Stomach (tissue), 9 donors: ENCODE results near the gene EPN2. TPM values are rescaled to one million over a fixed set of nuclear protein-coding genes. Genes with fewer than 3 reads are reported as not detected.
A peak's percentile ranks its signal among the peaks of the same experiment; 100 is the strongest.

Source experiments
- DNase-seq, 2 donors: peaks; one replicate each; pipeline versions ENCODE4 v3.0.0 to v3.0.0-alpha.2; 2013 to 2019
- H3K27ac ChIP-seq, 5 donors: fragments of 200-600 bp in 4 of 5; sonication (generic) in 4 of 5; one replicate each; pipeline ENCODE4 v1.5.1; 2013 to 2019; ENCODE audit warnings: mild to moderate bottlenecking in 1 of 5, moderate library complexity in 1 of 5
- H3K27me3 ChIP-seq, 3 donors: fragments of 200-600 bp; sonication (generic); one replicate each; pipeline ENCODE4 v1.5.1; 2017 to 2019; ENCODE audit warnings: mixed run types in 1 of 3
- H3K36me3 ChIP-seq, 4 donors: fragments of 200-600 bp; sonication (generic); 1 replicate in 3 of 4; 2 replicates in 1 of 4; pipeline ENCODE4 v1.5.1; 2016 to 2019
- H3K4me1 ChIP-seq, 4 donors: fragments of 200-600 bp; sonication (generic); one replicate each; pipeline ENCODE4 v1.5.1; 2016 to 2019
- H3K4me3 ChIP-seq, 4 donors: fragments of 200-600 bp; sonication (generic) in 3 of 4; one replicate each; pipeline ENCODE4 v1.5.1; 2016 to 2019; ENCODE audit warnings: mild to moderate bottlenecking in 1 of 4
- H3K9me3 ChIP-seq, 4 donors: fragments of 200-600 bp; sonication (generic); one replicate each; pipeline ENCODE4 v1.5.1; 2016 to 2019
- CTCF ChIP-seq, 7 experiments: fragments of 450-650 bp in 4 of 7; fragments of 200-600 bp in 3 of 7; sonication (generic) in 3 of 7; IDR thresholded peaks; one replicate each; pipeline ENCODE4 v1.5.1; 2016 to 2019; ENCODE audit warnings: antibody characterized with exemption in 7 of 7, control low read depth in 2 of 7, mild to moderate bottlenecking in 1 of 7
- EP300 ChIP-seq: sonication (generic); formaldehyde crosslinking; IDR thresholded peaks from one replicate; pipeline ENCODE4 v1.6.1; 2017; ENCODE audit warnings: antibody characterized with exemption
- POLR2A ChIP-seq, 4 donors: fragments of 450-650 bp; IDR thresholded peaks; one replicate each; pipeline ENCODE4 v1.6.1; 2016; ENCODE audit warnings: antibody characterized with exemption in 4 of 4, control low read depth in 2 of 4, mild to moderate bottlenecking in 1 of 4, moderate library complexity in 1 of 4
- POLR2AphosphoS5 ChIP-seq, 3 donors: sonication (generic); formaldehyde crosslinking; IDR thresholded peaks; one replicate each; pipeline ENCODE4 v1.6.1; 2016; ENCODE audit warnings: antibody characterized with exemption in 3 of 3
- WGBS, 5 donors: extraction: QIAGEN DNeasy Blood & Tissue Kit in 3 of 5; methylation state at CpG; one replicate each; pipeline versions ENCODE4 v1.1.5 to v1.1.7; 2013 to 2018; 5-methylcytosine and 5-hydroxymethylcytosine counted together
- intact Hi-C: fragments of 100-400 bp; cut with DNase I; formaldehyde crosslinking; loops from one replicate; pipeline ENCODE4 v1.15.1; 2023; ENCODE audit warnings: low total_unique reads
- polyA plus RNA-seq, 3 donors: library from polyadenylated mRNA; stranded (reverse); fragments of 200-250 nt; gene quantifications; one replicate each; pipeline ENCODE4 v1.2.3, GENCODE V29; 2013
- total RNA-seq, 5 donors: library from RNA; depleted of rRNA; stranded (reverse); fragments of >200 nt; gene quantifications; one replicate each; pipeline versions ENCODE4 v1.1.0 to v1.2.3, GENCODE V29; 2014 to 2016
- donor health status: healthy with polysubstance abuse.
- donor health status: Bipolar disorder and iron deficiency.
- donor health status: healthy.

EPN2 gene
- total and polyA plus RNA-seq, 8 donors = 10.7 to 71.9 (median 25.7) TPM

DNA sequence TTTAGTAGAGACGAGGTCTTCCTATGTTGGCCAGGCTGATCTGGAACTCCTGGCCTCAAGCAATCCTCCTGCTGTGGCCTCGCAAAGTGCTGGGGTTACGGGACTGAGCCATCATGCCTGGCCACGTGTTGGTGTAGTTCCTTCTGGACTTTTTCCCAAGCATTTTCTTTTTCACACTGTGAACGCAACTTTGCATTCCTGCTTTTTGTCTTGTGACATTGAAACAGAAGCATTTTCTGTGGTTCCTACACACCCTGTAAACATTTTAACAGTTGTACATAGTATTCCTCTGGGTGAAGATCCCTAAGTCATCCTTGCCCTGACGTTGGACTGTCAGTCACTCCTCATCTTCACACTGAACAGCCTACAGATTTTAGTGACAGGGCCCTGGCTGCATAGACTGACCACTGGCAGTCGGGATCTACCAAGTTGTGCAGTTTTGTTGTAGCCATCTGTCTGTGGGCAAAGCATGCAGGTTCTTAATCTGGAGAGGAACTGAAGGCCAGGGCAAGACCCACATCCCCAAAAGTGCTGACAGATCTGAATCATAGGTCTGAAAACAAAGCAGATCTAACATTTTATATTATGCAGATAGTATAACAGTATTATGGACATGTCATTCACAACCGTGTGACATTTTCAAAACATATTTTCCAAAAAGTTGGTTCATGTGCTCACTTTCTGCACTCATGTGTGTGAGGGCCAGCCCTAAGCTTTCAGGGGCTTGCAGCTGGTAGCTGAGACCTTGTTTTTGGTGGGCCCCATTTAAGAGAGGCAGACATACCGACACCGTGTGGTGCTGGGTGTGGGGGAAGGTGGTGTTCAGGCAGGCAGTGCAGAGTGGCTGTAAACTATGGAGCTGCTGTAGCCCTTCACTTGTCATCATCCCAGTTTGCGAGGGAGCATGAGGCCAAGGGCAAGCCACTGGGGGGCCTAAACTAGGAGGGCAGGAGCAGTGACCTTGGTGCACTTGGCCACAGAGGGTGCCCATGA, 59.9 kb downstream of the EPN2 start:
- DNase-seq = no peak
- Histone ChIP-seq H3K9me3 (no peaks in the 10 kb centered on the region), H3K27me3 (no peaks in the 10 kb centered on the region), H3K4me3 (no peak overlapping the region), H3K4me1 (peaks cover 4 to 60% (median 32%) of the 10 kb centered on the region in 4 donors), H3K36me3 (peaks cover 0 to 5% (median 2%) of the 10 kb centered on the region in 4 donors), H3K27ac (no peak overlapping the region)
- TF ChIP-seq POLR2AphosphoS5 (IDR thresholded peaks at IDR 0.05) = no peak
- no peak for TF ChIP-seq POLR2A (IDR thresholded peaks at IDR 0.05)
- no peak for TF ChIP-seq CTCF (IDR thresholded peaks at IDR 0.05)
- no peak for TF ChIP-seq EP300
- WGBS, 5 donors = 80 to 91% (median 88%) methylated on average over 11 of the region's 11 CpGs
- intact Hi-C loops = no loop called here

DNA sequence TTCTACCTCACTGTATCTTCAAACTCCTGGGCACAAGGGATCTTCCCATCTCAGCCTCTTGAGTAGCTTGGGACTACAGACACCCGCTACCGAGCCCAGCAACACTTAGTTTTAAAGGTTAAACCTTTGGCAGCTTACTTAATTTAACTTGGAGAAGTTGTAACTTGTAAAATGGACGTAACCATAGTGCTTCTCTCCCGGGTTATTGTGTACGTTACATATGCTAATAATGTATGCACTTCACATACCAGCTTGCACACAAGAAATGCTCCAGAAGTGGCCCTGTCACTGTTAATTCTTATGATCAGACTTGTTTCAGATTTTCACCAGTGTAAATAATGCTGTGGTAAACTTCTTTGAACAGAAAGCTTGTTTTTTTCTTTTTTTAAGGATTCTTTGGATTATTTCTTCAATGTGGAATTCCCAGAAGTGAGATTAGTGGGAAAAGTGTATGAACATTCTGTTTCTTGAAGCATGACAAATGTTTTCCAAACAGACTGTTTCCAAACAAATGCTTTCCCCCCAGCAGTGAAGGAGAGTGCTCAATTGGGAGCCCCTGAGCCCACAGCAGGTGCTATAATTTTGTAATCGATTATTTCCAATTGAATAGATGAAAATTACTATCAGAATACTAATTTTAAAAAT, 61.5 kb downstream of the EPN2 start:
- 62 to 68% (median 64%) methylated on average over 6 of the region's 6 CpGs for WGBS, 5 donors
- H3K4me1 ChIP-seq = peaks cover 4 to 73% (median 37%) of the 10 kb centered on the region in 4 donors
- peak overlapping the region in 2 of 5 donors; percentile 1 to 35 for H3K27ac ChIP-seq
- no peaks in the 10 kb centered on the region for H3K9me3 ChIP-seq
- H3K27me3 ChIP-seq = no peaks in the 10 kb centered on the region
- intact Hi-C loops = no loop called here
- no peak for TF ChIP-seq POLR2A (IDR thresholded peaks at IDR 0.05)
- no peak for TF ChIP-seq CTCF (IDR thresholded peaks at IDR 0.05)
- TF ChIP-seq POLR2AphosphoS5 (IDR thresholded peaks at IDR 0.05) = no peak
- TF ChIP-seq EP300 = no peak
- H3K4me3 ChIP-seq = no peak overlapping the region
- H3K36me3 ChIP-seq = peaks cover 0 to 5% (median 2%) of the 10 kb centered on the region in 4 donors
- DNase-seq = no peak

- Histone ChIP-seq H3K27me3 (no peaks in the 10 kb centered on the region), H3K9me3 (no peaks in the 10 kb centered on the region), H3K4me1 (peaks cover 6 to 79% (median 41%) of the 10 kb centered on the region in 4 donors), H3K36me3 (peaks cover 0 to 5% (median 2%) of the 10 kb centered on the region in 4 donors), H3K27ac (peak overlapping the region in 1 of 5 donors; percentile 43), H3K4me3 (no peak overlapping the region)
- 69 to 78% (median 74%) methylated on average over 4 of the region's 4 CpGs for WGBS, 5 donors
- no peak for TF ChIP-seq EP300
- no peak for TF ChIP-seq POLR2AphosphoS5 (IDR thresholded peaks at IDR 0.05)
- no peak for TF ChIP-seq CTCF (IDR thresholded peaks at IDR 0.05)
- no peak for TF ChIP-seq POLR2A (IDR thresholded peaks at IDR 0.05)
- DNase-seq = no peak
- intact Hi-C loops = no loop called here
These were observed 62.1 kb downstream of the EPN2 start for GRCh38 chr17:19299214-19299747.

- H3K27me3 ChIP-seq = no peaks in the 10 kb centered on the region
- H3K4me1 ChIP-seq = peaks cover 9 to 85% (median 44%) of the 10 kb centered on the region in 4 donors
- TF ChIP-seq POLR2A (IDR thresholded peaks at IDR 0.05) = no peak
- TF ChIP-seq POLR2AphosphoS5 (IDR thresholded peaks at IDR 0.05) = no peak
- TF ChIP-seq CTCF (IDR thresholded peaks at IDR 0.05) = no peak
- TF ChIP-seq EP300 = no peak
These were observed 62.7 kb downstream of the EPN2 start for GRCh38 chr17:19299866-19300265.

More at GRCh38 chr17:19299866-19300265, 62.7 kb downstream of the EPN2 start:
- WGBS, 5 donors = 83 to 95% (median 87%) methylated on average over 7 of the region's 7 CpGs
- peak overlapping the region in 1 of 5 donors; percentile 43 for H3K27ac ChIP-seq
- H3K36me3 ChIP-seq = peaks cover 0 to 5% (median 2%) of the 10 kb centered on the region in 4 donors
- no peak overlapping the region for H3K4me3 ChIP-seq
- H3K9me3 ChIP-seq = no peaks in the 10 kb centered on the region
- intact Hi-C loops = no loop called here
- no peak for DNase-seq
